GM19043 (cell line): ENCODE measurements around the gene EPB42.

Source experiments
- ATAC-seq: cut with Tn5 transposase; IDR thresholded peaks from one replicate; pipeline ENCODE4 v1.9.1; 2021; ENCODE audit warnings: low read depth; ENCODE audit not compliant: unreplicated experiment

The EPB42 gene

GRCh38 chr15:43220991-43221403, at the start of gene EPB42:
Gene EPB42, minus strand, starts transcription at chr15:43221018. Its CDS starts 193 bp downstream, at chr15:43220825.
- ATAC-seq = no peak

GRCh38 chr15:43270113-43270665, 49.4 kb upstream of the EPB42 start:
- ATAC-seq = no peak

- ATAC-seq = no peak
Measured at GRCh38 chr15:43268111-43269105, 47.6 kb upstream of the EPB42 start.

GRCh38 chr15:43267439-43267838, 46.6 kb upstream of the EPB42 start:
- no peak for ATAC-seq

- ATAC-seq = no peak
Measured at GRCh38 chr15:43266834-43267233, 46.0 kb upstream of the EPB42 start, which contains the start of gene TGM5. Gene TGM5, minus strand, starts transcription at chr15:43266928. Its CDS starts 79 bp downstream, at chr15:43266849.

GRCh38 chr15:43266386-43266785, 45.6 kb upstream of the EPB42 start:
- ATAC-seq = no peak

- ATAC-seq = no peak
Measured at GRCh38 chr15:43260011-43260615, 39.3 kb upstream of the EPB42 start.

GRCh38 chr15:43258781-43259180, 38.0 kb upstream of the EPB42 start:
- no peak for ATAC-seq

GRCh38 chr15:43256341-43256740, 35.5 kb upstream of the EPB42 start:
- ATAC-seq = no peak

GRCh38 chr15:43255376-43255775, 34.6 kb upstream of the EPB42 start:
- no peak for ATAC-seq

- peak; percentile 36 for ATAC-seq
Measured at GRCh38 chr15:43253431-43254403, 32.9 kb upstream of the EPB42 start.

- ATAC-seq = no peak
Measured at GRCh38 chr15:43251871-43252250, 31.0 kb upstream of the EPB42 start.

- no peak for ATAC-seq
Measured at GRCh38 chr15:43251185-43251870, 30.5 kb upstream of the EPB42 start.

GRCh38 chr15:43250785-43251184, 30.0 kb upstream of the EPB42 start:
- no peak for ATAC-seq

- ATAC-seq = peak; percentile 40
Measured at GRCh38 chr15:43249699-43250203, 28.9 kb upstream of the EPB42 start.

GRCh38 chr15:43249236-43249635, 28.4 kb upstream of the EPB42 start:
- ATAC-seq = peak; percentile 9

- ATAC-seq = no peak
Measured at GRCh38 chr15:43246261-43246774, 25.5 kb upstream of the EPB42 start.

- ATAC-seq = no peak
Measured at GRCh38 chr15:43244092-43244491, 23.3 kb upstream of the EPB42 start.

- ATAC-seq = no peak
Measured at GRCh38 chr15:43243020-43243645, 22.3 kb upstream of the EPB42 start.
